HK-2 (cell line): ENCODE measurements around the gene SSBP3.
A peak's percentile ranks its signal among the peaks of the same experiment; 100 is the strongest.

Experiments used
- DNase-seq: peaks from one replicate; pipeline ENCODE4 v3.0.0-alpha.2; 2018; ENCODE audit not compliant: unreplicated experiment

Gene SSBP3

DNA sequence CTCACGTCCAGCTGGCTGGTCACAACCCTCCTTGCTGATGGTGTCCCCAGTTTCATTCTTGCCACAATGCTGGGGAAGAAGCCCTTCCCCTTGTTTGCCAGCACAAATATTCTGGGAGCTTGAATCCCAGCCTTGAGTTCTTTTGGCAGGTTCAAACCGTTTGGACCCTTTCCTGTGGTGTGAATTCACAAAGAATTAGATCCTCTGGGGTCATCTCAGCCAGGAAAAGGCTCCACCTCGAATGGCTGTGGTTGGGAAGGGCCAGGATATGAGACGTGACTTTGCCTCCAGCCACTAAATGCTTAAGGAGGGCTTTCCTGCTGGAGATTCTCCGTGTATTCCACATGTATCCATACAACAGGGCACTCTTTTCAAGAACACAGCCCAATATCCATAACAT, 139.3 kb downstream of the SSBP3 start:
- no peak for DNase-seq

DNA sequence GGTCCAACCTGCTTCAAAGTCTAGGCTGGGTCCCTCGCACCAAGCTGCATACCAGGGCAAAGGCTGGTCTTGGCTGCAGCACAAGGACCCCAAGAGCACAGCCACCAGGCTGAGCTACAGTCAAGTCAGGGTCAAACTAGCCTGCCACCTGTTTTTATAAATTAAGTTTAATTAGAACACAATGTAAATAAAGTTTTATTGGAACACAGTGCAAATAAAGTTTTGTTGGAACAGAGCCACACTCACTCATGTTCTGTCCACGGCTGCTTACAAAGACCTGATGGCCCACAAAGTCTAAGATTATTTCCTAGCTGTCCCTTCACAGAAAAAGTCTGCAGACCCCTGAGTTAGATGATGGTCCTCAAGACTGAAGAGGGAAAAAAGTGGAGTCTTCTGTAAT, 140.0 kb downstream of the SSBP3 start:
- no peak for DNase-seq

DNA sequence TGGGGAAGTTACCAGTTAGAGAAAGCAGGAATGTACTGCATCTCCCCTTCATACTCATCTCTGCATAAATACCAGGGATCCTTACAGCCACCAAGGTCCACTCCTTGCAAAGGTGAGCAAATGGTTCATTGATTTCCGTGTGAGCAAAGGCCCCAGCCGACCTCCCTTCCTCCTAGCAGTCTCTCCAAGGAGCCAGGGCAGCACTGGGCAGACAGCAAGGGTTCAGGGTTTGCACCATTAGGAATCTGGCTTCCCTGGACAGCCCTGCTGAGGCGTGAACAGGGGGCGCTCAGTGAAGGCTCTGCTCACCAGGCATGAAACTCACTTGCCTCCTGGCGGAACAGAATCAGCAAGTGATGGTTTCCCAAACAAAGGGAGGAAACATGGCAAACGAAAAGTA, 140.5 kb downstream of the SSBP3 start:
- no peak for DNase-seq

DNA sequence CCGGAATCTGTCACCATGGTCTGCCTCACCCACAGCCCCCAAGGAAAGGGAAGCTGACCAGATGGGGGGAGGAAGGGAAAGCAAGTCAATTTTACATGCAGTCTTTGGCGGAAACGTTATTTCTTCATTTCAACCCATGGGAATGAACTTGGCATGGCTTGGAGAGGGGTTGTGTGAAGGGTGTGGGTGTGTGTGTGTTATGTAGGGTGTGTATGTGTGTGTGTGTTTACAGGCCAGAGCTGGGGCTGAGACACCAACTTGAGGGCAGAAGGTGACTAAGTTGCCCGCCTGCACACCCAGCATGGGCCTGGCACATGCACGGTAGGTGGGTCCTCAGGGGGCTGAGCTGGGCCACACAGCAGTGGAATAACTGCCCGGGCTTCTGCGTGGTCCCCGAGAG, 141.1 kb downstream of the SSBP3 start:
- no peak for DNase-seq

DNA sequence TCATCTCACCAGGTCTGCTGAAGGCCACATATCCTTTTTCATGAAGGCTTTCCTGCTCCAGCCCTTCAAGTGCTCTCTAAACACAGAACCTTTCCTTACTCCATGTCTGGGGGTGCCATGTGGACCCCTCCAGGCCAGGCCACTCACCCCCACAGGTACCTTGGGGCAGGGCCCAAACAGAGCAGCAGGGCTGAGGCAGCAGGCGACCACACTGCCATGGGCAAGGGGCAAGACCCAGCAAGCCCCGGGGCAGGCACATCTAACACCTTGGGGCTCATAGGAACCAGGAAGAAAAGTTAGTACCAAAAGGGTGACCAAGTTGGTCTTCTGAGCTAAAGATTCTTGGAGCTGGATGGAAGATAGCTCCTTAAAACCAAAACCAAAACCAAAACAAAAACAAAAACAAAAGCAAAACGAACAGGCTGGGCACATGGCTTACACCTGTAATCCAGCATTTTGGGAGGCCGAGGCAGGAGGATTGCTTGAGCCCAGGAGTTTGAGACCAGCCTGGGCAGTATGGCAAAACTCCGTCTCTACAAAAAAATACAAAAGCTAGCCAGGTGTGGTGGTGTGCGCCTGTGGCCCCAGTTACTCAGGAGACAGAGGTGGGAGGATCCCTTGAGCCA, 142.5 kb downstream of the SSBP3 start:
- no peak for DNase-seq

DNA sequence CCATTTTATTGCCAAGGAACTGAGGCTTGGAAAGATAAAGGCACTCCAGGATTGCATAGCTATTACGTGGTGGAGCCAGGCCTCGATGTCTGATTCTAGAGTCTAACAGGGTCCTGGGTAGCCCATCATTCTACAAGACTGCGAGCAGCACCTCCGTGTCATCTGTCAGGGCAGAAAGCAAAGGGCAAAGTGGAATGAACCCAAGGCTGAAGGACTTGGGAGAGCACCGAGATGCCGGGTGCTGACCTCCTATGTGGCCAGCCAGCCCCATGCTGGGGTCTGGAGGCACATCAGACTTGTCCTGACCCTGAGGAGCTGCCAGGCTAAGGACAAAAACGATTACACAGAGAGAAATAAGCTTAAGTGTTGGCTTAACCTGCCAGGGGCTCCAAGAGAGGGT, 143.9 kb downstream of the SSBP3 start:
- DNase-seq, result no peak

DNA sequence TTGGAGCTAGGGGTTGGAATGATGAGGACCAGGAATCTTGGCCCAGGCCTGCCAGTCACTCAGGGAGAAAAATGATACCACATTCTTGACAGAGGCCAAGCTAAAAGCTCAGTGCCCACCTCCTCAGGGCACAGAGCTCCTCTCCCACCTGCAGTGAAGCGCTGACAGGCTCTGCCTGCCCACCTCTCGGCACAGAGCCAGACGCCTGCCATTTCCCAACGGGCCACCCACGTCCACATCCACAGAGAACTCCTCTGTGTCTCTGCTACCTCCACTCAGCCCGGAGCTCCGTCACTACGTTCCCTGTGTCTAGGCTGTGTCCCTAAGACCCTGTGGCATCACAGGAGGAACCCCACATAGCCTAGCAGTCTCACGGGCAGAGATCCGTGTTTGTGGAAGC, 145.4 kb downstream of the SSBP3 start:
- DNase-seq, result no peak

DNA sequence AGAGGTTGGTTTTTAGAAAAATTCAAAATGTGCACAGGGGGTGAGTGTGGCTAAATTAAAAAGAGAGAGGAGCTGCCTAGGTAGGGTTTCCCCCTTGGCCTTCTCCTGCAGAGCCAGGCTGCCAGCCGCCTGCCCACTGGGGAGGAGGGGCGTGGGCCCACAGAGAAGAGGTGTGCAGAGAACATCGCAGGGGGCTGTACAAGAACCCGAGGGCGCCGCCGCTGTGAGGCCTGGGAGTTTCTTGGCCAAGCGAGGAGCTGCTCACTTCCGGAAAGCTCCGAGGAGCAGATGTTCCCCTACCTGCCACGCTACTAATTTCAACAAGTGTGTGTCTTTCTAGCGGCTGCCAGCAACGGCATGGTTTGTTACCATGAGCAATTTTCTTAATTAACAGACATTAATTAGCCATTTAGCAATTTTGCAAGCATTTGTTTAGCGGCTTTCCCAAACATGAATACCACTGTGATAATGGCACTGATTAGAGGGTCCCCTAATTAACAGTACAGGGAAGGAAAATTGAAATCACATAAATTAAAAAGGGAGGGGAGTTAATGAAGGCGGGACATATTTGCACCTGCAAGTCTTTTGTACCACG, 146.6 kb downstream of the SSBP3 start:
- no peak for DNase-seq

DNA sequence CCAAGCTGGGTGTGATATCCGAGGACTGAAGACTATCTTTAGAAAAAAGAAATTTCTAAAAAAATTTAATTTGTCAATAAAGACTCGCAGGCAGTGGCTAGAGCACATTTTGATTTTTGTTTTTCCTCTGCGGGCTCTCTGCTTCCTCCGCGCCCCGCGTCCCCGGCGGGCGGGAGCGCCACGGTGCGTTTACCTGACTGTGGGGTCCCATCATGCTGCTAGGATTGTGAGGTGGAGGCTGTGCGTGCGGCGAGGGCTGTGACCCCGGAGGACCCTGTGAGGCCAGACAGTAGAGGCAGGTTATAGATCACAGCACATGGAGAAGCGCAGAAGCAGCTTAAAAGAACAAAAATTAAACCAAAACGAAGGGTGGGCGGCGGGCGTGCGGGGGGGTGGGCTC, 148.3 kb downstream of the SSBP3 start:
- no peak for DNase-seq

DNA sequence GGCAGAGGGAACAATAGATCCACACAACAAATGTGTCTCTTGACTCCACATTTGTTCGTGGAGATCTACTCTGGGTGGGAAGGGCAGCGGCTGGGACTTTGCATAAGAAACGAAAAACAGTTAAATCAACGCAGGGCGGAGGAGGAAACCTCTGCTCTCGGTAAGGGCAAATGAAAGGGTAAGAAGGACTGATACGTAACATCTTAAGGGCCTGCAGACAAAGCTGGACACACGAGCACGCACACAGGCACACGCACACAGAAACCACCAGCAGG, 148.9 kb downstream of the SSBP3 start:
- no peak for DNase-seq

DNA sequence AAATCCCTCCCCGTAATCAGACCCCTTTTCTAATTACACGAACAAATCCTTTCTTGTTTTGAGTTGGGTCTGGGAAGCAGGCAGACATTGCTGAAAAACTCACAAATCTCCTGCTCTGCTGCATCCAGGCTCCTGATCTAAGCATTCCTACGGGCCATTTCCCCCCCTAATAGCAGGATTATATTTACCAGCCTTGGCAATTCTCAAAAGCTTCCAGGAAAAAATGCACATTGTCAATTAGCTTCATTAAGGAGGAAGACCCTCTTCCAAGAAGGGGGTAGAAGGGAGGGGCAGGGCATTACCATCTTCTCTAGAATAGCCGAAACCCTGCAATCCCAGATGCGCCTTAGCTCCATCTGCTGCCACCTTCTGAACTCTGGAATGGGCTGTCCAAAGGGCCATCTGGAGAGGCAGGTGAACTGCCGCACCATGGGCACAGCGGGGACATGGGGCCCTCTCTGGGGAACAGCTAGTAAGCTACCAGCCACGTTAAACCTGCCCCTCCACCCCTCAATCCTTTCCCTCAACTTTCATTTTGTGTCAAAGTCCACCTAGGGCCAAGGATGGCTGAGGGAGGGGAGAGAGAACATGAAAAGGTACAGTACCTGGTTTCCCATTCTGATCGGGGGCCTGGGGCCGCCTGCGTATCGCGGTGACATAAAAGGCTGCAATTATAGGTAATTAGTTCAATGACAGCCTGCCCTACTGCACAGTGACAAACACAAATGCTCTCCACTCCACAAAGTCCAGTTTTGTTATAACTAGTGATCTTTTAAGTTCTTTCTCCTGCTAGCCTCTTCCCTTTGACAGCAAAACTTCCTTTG, 149.5 kb downstream of the SSBP3 start:
- DNase-seq, result no peak

DNA sequence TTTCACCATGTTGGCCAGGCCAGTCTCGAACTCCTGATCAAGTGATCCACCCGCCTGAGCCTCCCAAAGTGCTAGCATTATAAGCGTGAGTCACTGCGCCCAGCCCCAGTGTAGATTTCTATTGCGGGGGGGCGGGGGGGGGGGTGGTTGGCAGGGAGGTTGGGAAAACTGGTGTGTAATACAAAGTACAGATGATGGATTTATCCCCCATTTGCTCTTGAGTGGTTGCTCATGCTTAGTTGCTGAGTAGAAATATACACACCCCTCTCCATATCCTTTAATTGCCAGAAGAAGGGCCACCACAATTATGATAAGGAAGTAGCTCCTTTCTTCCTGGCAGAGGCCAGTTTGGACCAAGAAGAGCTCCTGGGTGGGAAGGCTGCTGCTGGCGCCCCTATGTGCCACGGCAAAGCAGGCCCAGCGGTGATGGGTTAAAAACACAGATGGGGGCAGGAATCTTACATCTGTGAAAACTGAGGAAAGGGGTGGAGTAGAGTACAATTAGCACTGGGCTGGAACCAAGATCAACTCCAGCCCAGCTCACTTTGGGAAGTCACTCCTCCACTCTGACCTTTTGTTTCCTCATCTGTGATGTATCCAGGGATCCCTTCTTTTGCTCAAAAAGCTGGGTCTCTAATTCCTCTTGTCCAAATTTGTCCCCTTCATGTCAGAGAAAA, 151.0 kb downstream of the SSBP3 start:
- DNase-seq, result peak; percentile 19

DNA sequence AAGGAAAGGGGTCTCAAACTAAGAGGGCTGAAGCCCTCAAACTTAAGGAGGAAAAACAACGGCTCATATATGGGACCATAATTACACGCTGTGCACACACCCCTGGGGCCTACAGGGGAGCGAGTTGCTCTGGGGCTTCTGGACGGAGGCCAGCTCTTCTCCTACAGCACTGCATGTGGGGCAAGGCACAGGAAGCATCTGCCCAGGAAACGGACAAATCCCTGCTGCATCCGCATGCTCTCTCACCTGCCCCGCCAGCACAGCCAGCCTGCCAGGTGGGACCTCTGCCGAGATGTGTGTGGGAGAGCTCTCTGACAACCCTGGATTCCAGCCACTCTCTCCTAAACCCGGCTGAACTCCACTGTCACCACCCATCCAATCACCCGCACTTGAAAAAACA, 152.1 kb downstream of the SSBP3 start:
- DNase-seq, result peak; percentile 67

DNA sequence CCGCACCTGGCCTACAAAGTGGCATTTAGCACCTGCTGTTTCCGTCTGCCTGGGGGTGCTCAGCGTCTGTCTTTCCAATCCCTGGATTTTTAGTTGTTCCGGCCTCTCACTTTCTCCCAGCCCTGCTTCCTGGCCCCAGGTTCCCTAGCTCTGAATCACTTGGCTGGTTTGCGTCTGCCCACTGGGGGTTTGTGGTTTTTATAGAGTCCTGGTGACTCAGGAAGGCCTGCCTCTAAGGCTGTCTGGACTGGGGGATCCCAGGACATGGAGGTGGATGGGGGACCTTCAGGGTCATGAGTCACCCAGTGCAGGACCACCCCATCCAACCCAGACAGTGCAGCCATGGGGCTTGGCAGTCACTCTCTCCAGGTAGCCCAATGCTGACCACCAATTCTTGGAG, 152.7 kb downstream of the SSBP3 start:
- peak; percentile 85 for DNase-seq

DNA sequence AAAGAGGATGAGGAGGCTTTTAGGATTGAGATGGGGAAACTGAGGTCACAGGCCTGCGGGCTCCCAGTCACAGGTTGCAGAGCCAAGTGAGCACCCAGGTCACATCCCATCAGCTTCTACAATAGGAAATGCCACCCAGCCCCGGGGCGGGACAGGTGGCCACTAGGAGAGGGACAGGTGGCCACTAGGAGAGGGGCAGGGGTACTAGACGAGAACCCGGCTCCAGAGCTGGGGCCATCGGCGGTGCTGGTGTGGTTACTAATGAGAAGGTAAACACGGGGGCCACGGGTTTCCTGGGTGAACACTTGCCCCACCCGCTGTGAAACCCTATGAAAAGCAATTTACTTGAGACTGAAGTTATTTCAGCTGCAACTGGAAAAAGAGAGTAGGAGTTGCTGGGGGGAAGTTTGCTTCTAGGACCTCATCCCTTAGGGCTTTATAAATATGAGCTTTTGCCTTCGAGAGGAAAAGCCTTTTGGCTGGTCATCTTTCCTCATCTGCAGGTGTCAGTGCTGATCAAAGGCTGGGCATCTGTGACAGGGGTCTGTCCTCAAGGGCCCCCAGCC, 153.7 kb downstream of the SSBP3 start:
- DNase-seq, result no peak

DNA sequence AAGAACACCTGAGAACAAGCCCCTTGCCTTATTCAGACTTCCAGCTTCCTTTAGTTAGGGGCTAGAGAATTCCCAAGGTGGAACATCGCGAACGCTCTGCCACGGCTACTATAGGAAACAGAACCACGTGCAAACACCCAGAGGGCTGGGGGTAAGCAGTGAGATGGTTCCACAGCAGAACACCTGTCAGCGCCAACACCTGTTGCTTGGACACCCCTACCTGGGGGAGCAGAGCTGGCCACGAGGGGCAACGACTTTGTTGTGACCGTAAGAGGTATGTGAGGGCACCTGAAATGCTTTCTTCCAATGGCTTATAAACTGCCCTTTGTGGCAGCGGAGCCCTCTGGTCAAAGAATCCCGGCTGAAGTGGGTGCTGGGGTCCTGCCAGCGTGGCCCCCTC, 155.5 kb downstream of the SSBP3 start:
- no peak for DNase-seq

DNA sequence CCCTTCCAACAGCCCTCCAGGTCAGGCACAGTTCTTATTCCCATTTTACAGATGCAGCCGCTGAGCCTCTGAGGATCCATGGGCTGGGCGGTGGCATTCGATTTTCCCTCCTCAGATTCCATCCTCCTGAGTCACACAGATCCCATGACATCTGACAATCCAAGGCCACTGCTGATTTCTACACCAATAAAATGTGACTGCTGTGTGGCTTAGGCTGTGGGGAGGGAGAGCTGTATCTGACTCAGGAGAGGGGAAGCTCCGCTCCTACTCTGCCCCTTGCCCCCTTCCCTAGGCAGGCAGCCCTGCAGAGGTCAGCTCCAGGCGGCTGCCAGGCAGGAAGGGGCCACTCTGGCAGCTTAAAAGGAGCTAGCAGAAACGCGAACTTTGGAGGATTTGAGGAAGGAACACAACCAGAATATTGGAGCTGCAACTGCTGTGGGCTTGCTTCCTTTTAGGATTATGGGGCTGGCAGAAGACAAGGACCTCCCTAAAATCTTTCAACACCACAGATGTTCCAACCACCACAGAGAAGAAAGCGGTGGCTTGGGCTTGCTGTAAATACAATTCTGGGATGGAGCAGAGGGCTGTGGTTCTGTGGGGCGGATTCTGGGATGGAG, 156.3 kb downstream of the SSBP3 start:
- DNase-seq, result peak; percentile 50

DNA sequence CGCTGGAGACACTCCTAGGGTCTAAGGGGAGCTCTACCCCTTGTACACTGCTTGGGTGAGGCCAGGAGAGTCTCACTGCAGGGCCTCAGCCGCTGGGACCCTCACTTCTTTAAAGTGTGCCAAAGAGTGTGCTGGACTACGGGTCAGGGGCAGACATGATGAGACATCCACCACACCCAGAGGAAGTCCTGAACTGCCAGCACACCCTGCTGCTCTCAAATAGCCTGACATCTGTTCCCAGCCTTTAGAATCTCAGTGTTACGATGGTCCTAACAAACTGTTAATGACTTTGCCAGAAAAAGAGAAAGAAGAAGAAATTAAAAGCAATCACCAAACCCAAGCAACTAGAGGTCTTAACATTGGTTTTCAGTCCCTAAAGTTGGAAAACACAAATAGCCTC, 157.2 kb downstream of the SSBP3 start:
- DNase-seq, result no peak

DNA sequence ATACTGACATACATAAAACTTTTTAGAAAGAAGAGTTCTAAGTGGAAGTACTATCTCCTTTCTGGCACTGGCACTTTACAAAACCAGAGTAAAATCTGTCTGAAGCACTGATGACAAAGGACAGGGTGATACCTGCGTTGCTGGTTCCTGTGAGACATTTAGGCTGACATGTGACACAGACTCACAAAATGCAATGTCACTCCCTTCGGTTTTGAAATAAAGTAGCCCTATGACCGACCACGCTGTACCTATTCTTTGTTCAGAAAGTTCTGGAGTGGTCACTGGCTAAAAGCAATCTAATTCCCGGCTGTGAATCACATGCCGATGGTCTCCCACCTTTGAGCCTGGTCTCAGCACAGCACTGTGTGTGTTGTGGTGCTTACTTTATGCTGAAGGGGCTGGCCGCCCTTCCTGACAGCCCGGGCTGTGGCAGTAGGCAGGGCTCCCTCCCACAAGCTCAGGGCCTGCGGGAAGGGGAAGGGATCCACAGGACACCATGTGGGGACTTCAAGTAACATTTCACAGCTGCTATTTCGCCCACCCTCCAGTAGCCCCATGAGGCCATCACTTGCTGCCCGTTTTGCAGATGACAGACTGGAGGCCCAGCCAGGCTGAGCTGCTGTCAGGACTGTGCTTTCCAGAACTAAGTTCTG, 158.2 kb downstream of the SSBP3 start:
- no peak for DNase-seq

DNA sequence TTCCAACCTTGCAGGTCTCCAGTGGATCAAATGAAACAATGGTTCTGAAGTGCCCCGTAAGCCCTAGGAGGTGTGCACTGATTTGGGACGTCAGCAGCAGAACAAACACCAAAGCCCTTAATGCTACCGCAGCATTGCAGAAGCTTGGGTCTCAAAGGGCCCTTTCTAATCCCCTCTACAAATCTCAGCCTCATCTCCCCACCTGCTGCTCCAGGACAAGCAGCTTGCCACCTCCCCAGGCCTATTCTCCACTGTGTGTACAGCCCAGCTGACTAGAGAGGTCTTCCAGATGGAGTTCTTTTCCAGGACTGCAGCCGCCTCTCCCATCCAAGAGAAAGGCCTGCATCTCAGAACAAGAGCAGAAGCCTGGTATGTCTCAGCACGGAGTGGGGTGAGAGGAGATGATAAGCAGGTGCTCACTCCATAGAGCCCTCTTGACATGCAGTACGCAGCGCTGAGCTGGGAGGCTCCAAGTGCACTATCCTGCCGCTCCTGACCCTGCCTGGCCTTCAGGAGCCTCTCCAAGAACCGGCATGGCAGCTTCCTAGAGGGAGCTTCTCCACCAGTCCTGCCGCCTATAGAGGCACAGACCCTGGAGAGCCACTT, 160.0 kb downstream of the SSBP3 start:
- no peak for DNase-seq

DNA sequence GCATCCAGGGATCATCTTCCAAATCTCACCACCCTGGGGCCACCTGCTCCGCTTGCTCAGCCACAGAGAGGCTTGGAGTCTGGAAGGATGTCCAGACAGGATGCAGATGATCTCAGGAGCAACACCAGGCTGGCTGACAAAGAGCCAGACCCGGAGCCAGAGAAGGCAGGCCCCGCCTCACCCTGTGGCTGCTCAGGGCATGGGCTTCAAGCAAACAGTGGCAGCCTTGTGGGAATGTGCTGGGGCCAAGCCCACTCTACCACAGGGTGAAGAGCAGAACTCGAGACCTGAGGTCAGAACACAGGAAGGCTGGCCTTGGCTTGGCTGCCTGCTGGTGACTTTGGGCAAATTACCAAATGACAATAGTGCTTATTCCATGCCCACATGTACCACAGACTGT, 160.7 kb downstream of the SSBP3 start:
- DNase-seq, result no peak
